ENCODE results near the gene ARHGEF25.

Gene ARHGEF25

DNA sequence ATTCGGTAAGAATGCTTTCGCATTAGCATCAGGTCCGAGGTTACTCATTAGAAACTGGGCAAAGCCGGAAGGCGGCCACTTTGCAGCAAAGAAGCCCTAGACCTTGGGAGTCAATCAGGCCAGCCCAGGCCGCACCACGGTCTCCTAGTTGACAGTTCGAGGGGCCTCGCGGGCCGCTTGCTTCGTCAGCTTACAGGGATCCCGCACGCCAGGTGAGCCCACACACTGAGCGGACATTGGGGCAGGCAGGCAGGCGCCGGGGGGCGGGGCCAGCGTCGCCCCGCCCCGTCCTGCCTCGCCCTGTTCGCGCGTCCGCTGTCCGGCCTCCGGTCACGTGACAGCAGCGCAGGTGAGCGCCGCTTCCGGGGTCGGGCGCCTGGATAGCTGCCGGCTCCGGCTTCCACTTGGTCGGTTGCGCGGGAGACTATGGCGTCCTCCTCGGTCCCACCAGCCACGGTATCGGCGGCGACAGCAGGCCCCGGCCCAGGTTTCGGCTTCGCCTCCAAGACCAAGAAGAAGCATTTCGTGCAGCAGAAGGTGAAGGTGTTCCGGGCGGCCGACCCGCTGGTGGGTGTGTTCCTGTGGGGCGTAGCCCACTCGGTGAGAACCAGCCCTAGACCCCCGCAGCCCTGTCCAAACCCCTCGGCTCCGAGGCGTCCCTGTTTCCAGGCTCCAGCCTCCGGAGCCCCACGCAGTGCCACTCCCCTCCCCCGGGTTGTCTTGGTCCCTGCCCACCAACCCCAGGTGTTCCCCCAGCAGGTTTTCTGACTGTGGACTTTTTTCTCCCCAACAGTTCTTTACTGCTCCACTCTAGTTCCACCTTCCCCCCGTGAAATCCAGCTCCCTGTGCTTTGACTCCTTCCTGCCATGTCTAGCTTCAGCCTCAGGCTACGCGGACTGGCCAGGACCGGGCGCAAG, 20.1 kb upstream of the ARHGEF25 start, which contains the start of gene PIP4K2C:
Gene PIP4K2C (plus strand): TSS at position 329 of the 918 bp plus-strand sequence. CDS start 98 bp downstream, at position 427.
- H3K4me1 Mint-ChIP-seq, result peaks cover 25% of the 10 kb centered on the region
- peaks cover 14% of the 10 kb centered on the region for H3K36me3 Mint-ChIP-seq
- DNase-seq, result peak; percentile 89
- H3K27me3 Mint-ChIP-seq, result no peaks in the 10 kb centered on the region
- CTCF ChIA-PET, result interaction anchor here (1.3 to 4.8 kb wide), 5 partner anchors 8 to 132 kb away, joined by 3 to 26 read pairs (median 6); partner anchors contain the start of gene B4GALNT1
- peak within 1 kb of the TSS; percentile 83 for H3K4me3 Mint-ChIP-seq
- peak within 1 kb of the TSS; percentile 73 for H3K27ac Mint-ChIP-seq
- no peaks in the 10 kb centered on the region for H3K9me3 Mint-ChIP-seq

DNA sequence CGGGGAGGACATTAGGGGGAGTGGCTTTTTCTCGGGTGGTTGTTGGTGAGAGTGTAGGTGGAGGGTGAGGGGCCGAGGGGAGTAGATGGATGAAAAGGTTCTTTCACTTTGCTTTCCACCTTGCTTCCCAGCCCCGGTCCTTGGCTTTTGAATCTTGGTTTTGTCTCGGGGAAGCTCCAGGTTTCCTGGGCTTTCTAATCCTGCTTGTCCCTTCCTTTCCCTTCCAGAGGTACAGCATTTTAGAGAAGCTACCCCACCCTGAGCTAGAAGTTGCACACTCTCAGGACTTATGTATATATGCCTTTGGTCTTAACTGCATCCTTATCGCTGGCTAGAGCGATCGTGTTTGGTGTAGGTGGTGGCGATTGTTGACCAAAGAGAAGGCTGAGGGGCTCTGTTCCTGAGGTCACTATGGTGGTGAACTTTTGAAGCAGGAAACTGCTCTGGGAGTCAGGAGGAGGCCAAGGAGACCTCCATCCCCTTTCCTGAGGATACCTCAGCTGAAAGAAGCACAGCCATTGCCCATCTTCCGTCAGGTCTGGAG, 19.4 kb upstream of the ARHGEF25 start:
- Mint-ChIP-seq H3K9me3 (no peaks in the 10 kb centered on the region), H3K27me3 (no peaks in the 10 kb centered on the region), H3K27ac (peak overlapping the region; percentile 53), H3K36me3 (peaks cover 19% of the 10 kb centered on the region), H3K4me1 (peaks cover 25% of the 10 kb centered on the region), H3K4me3 (peak overlapping the region; percentile 83)
- DNase-seq, result no peak
- CTCF ChIA-PET, result interaction anchor here (1.3 to 4.8 kb wide), 5 partner anchors 9 to 133 kb away, joined by 3 to 26 read pairs (median 6); partner anchors contain the start of gene B4GALNT1

DNA sequence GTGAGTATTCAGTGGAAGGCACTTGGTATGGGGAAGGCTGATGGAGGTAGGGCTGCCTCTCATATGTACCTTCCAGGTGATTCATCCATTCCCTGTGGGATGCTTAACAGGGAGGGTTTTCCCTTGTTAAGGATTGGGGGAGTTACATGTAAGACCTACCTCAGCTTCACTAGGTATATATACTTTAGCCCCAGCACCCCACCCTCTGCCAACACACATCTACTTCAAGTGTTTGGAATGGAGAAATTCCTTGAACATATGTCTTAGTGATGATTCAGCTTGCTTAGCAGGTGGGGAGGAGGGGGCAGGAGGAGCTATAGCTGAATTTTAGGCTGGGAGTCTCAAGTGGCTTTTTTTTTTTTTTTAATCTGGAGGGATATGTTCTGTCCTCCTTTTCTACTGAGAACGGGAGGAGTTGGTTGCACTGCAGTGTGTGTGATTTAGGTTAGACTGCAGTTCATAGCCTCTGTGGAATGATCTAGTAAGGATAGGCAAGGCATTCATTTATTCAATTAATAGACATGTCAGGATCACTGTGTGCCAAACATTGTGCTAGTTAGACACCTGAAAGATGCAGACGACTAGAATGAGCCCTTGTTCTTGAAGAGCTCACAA, 18.6 kb upstream of the ARHGEF25 start:
- Mint-ChIP-seq H3K4me3 (peak overlapping the region; percentile 83), H3K36me3 (peaks cover 23% of the 10 kb centered on the region), H3K9me3 (no peaks in the 10 kb centered on the region), H3K27ac (no peak overlapping the region), H3K27me3 (no peaks in the 10 kb centered on the region), H3K4me1 (peaks cover 25% of the 10 kb centered on the region)
- DNase-seq, result no peak
- CTCF ChIA-PET, result interaction anchor here (0.9 to 4.8 kb wide), 7 partner anchors 10 to 134 kb away, joined by 3 to 26 read pairs (median 5); partner anchors contain the start of genes B4GALNT1 and GLI1

DNA sequence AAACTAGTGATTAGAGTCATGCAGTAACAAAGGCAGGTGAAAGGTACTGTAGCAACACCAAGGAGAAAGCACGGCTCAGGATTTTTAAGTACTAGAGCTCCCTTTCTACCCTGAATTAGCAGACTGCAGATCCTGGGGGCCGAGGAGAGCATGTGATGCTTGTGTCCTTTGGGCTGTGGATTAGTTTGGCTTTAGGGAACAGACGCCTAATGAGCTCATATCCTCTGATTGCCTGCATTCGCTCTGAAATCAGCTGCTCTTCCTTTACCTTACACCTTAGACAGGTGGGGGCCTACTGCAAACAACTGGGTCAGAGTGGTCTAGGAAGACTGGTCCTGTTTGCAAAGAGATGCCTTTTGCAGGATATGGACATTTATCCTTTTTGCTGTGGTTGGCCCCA, 18.0 kb upstream of the ARHGEF25 start:
- peaks cover 25% of the 10 kb centered on the region for H3K4me1 Mint-ChIP-seq
- H3K9me3 Mint-ChIP-seq, result no peaks in the 10 kb centered on the region
- H3K27ac Mint-ChIP-seq, result no peak overlapping the region
- peaks cover 25% of the 10 kb centered on the region for H3K36me3 Mint-ChIP-seq
- H3K27me3 Mint-ChIP-seq, result no peaks in the 10 kb centered on the region
- CTCF ChIA-PET, result interaction anchor here (0.9 to 4.8 kb wide), 5 partner anchors 10 to 134 kb away, joined by 4 to 26 read pairs (median 5); partner anchors contain the start of genes B4GALNT1 and GLI1
- DNase-seq, result no peak
- no peak overlapping the region for H3K4me3 Mint-ChIP-seq

DNA sequence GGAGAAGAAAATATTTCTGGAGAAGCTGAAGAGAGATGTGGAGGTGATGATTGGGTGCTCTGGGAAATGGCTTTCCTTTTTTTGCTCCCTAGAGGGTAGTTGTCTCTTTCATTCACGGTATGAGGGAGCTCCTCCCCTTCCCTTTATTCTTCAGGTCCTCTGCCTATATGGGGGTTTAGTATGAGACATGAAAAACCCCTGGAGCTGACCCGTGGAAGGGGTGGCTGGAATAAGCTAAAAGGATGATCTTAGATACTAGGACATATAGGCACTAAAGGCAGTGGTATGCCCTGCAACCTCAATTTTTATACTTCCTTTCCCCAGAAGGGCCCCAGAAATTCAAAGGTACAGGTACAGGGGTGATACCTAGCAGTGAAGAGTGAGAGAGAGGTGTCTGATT, 10.8 kb upstream of the ARHGEF25 start:
- Mint-ChIP-seq H3K4me3 (no peak overlapping the region), H3K36me3 (peaks cover 48% of the 10 kb centered on the region), H3K4me1 (peaks cover 17% of the 10 kb centered on the region), H3K9me3 (no peaks in the 10 kb centered on the region), H3K27ac (no peak overlapping the region), H3K27me3 (peaks cover 5% of the 10 kb centered on the region)
- no peak for DNase-seq
- CTCF ChIA-PET, result interaction anchor here (0.6 to 1.9 kb wide), 3 partner anchors 16 to 137 kb away, joined by 3 to 12 read pairs (median 3); no protein-coding TSS in a partner anchor

DNA sequence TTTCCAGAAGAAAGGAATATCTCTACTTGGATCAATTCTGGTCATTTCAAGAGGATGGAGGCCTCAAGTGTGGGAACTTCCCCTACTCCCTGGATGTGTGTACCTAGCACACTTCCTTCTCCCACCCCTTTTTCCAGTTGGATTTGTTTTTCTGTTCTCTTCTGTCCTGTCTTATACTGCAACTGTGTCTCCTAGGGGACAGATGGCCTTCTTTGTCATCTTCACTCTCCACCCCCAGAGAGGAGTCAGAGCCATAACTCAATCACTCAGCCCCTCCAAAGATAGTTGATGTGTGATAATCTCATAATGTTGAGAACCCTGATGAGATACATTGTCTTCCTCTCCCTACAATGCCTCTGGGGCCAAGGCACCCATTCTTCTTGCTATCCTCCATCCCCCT, 8.7 kb upstream of the ARHGEF25 start:
- H3K27ac Mint-ChIP-seq, result no peak overlapping the region
- no peak overlapping the region for H3K4me3 Mint-ChIP-seq
- CTCF ChIA-PET, result no interaction called here
- DNase-seq, result no peak
- H3K9me3 Mint-ChIP-seq, result no peaks in the 10 kb centered on the region
- peaks cover 37% of the 10 kb centered on the region for H3K36me3 Mint-ChIP-seq
- H3K27me3 Mint-ChIP-seq, result peaks cover 14% of the 10 kb centered on the region
- peaks cover 22% of the 10 kb centered on the region for H3K4me1 Mint-ChIP-seq

DNA sequence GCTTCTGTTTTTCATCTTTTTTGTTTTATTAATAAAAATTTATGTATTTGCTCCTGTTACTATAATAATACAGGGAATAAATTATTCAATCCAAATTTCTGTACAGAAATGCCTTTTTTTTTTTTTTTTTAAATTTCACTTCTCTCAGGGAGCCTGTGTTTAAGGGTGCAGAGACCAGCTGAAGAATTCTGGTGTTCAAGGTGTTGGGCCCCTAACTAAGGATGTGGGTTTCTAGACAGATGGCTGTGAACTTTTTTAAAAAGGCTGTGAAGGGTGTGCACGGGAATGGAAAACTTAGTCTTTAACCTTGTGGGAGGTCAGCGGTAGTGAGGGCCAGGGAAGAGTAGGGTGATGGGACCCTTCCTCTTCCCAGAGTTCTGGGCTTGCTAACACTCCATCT, 7.9 kb upstream of the ARHGEF25 start:
- no peak for DNase-seq
- no peak overlapping the region for H3K27ac Mint-ChIP-seq
- H3K4me1 Mint-ChIP-seq, result peaks cover 22% of the 10 kb centered on the region
- H3K4me3 Mint-ChIP-seq, result no peak overlapping the region
- H3K9me3 Mint-ChIP-seq, result no peaks in the 10 kb centered on the region
- CTCF ChIA-PET, result no interaction called here
- H3K36me3 Mint-ChIP-seq, result peaks cover 33% of the 10 kb centered on the region
- H3K27me3 Mint-ChIP-seq, result peaks cover 14% of the 10 kb centered on the region

DNA sequence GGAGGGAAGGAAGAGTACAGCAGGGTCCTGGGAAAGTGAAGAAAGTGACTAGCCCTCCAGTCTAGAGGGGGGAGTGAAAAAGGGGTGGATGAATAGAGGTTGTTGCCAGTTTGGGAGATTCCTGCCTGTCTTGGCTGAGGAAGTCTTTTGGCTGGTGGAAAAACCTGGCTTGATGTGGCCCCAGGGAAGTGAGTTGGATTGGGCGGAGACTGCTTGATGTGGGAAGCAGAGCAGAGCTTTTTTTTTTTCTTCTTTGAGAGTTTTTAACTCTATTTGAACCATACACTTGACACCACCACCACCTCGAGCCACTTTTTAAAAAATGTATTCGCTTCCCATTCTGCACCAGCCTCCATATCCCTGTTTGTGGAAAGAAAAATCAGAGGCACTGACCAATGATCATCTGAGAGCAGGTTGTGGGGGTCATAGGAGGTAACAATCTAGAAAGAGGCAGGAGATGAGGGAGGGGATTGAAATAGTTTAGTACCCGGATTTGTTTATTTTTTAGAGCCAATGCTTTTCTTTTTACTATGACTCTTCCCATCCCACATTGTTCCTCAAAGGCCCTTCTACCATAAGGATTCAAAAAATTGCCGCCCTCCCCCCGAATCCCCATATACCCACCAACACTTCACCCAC, 7.3 kb upstream of the ARHGEF25 start:
- H3K27me3 Mint-ChIP-seq, result peaks cover 20% of the 10 kb centered on the region
- peaks cover 31% of the 10 kb centered on the region for H3K36me3 Mint-ChIP-seq
- DNase-seq, result no peak

DNA sequence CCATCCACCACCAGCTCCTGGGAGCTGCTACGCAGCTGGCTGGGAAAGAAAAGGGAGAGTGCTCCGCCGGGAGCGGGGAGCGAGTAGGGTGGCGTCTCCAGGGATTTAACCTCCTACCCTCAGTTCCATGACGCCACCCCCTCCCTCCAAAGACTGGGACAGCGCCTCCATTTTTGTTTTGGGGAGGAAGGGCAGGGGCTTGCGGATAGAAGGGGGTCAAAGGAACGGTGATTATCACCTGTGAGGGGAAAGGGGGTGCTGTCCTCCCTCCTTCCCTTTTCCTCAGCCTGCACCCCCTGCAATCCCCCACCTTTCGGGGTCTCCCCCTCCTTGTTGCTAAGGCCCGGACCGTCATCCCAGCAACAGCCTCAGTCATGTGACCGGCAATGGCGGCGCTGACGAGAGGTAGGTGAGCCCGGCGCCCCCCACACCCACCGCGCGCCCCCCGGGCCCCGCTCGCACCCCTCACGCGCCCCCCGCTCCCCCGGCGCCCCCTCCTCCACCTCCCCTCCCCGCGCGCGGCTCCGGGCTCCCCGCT, 6.7 kb upstream of the ARHGEF25 start, which contains the start of gene DTX3:
Gene DTX3 (plus strand): TSS at position 371 of the 538 bp plus-strand sequence. CDS start 1,694 bp downstream, outside the sequence.
- peak within 1 kb of the TSS; percentile 79 for H3K27ac Mint-ChIP-seq
- H3K9me3 Mint-ChIP-seq, result no peaks in the 10 kb centered on the region
- peaks cover 26% of the 10 kb centered on the region for H3K36me3 Mint-ChIP-seq
- H3K4me1 Mint-ChIP-seq, result peaks cover 22% of the 10 kb centered on the region
- H3K27me3 Mint-ChIP-seq, result peaks cover 26% of the 10 kb centered on the region
- CTCF ChIA-PET, result interaction anchor here (1.5 kb wide), 1 partner anchor 21 kb away, joined by 6 read pairs; no protein-coding TSS in a partner anchor
- H3K4me3 Mint-ChIP-seq, result peak within 1 kb of the TSS; percentile 77
- peak; percentile 65 for DNase-seq

More for the DNA sequence above, 7.3 kb upstream of the ARHGEF25 start:
- no peaks in the 10 kb centered on the region for H3K9me3 Mint-ChIP-seq
- CTCF ChIA-PET, result no interaction called here
- H3K27ac Mint-ChIP-seq, result peak overlapping the region; percentile 43
- peaks cover 22% of the 10 kb centered on the region for H3K4me1 Mint-ChIP-seq
- H3K4me3 Mint-ChIP-seq, result peak overlapping the region; percentile 77

DNA sequence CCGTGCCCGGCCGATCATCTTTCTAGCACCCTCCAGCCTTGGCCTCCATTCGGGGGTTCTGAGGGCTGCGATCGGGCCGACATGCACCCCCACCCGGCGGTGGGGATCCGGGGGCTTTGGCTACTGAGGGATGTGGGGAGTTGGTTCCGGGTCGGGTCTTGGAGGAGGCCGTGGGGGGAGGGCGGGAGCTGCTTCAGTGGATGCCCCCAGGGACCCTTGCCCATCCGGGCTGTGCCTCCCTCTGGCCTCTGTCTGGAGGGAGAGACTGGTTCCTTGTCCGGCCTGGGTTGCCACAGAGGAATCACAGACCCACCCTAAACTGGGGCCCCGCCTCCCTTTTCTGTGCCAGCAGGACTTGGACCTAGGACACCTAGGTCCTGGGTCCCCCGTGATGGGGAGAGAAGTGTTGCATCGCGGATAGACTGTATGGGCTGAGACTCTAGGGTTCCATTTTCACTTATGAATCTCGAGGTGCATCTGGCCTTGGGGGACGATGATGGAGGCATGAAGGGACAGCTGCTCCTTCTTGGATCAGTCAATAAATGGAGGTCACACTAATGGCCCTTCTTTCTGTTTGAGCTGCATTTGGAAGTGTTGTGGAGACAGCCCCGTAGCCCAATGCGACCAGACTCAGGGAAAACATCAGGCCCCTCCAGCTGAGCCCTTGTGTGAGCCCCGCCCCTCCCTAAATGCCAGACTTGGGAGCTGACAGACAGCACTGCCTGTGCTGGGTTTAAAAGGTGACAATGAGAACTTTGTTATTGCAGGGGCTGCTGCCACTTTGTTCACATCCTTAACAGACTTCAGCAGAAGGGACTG, 6.0 kb upstream of the ARHGEF25 start:
- H3K4me3 Mint-ChIP-seq, result peak overlapping the region; percentile 77
- CTCF ChIA-PET, result interaction anchor here (1.5 to 1.9 kb wide), 2 partner anchors 21 to 28 kb away, joined by 6 to 7 read pairs; partner anchors contain the start of gene B4GALNT1
- peak overlapping the region; percentile 79 for H3K27ac Mint-ChIP-seq
- H3K36me3 Mint-ChIP-seq, result peaks cover 20% of the 10 kb centered on the region
- H3K27me3 Mint-ChIP-seq, result peaks cover 33% of the 10 kb centered on the region
- H3K4me1 Mint-ChIP-seq, result peaks cover 22% of the 10 kb centered on the region
- H3K9me3 Mint-ChIP-seq, result no peaks in the 10 kb centered on the region
- no peak for DNase-seq

DNA sequence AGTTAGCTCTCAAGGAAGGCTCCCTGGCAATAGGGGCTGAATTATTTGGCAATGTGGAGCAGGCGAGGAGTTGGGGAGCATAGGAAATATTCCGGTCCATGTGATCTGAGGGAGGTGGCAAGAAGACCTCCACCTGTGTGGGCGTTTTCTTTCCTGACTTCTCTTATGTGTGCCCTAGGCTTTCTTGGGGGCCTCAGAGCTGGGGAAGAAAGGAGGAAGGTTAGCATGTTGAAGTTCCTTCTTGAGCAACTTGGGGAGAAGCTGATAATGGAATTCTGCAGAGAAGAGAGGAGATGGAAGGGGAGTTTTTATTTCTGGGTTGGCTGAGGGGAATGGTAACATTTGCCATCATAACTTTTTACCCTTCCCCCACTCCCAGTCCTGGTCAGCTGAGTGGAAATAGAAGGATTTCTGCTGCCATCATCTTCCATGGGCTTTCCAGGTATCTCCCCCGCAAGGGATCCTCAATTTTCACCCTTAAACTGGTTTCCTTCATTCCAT, 5.4 kb upstream of the ARHGEF25 start:
- Mint-ChIP-seq H3K27me3 (peaks cover 40% of the 10 kb centered on the region), H3K4me3 (peak overlapping the region; percentile 77), H3K9me3 (no peaks in the 10 kb centered on the region), H3K27ac (no peak overlapping the region), H3K36me3 (peaks cover 19% of the 10 kb centered on the region), H3K4me1 (peaks cover 29% of the 10 kb centered on the region)
- CTCF ChIA-PET, result interaction anchor here (1.5 to 2.4 kb wide), 3 partner anchors 17 to 27 kb away, joined by 5 to 7 read pairs (median 6); partner anchors contain the start of gene B4GALNT1
- no peak for DNase-seq

DNA sequence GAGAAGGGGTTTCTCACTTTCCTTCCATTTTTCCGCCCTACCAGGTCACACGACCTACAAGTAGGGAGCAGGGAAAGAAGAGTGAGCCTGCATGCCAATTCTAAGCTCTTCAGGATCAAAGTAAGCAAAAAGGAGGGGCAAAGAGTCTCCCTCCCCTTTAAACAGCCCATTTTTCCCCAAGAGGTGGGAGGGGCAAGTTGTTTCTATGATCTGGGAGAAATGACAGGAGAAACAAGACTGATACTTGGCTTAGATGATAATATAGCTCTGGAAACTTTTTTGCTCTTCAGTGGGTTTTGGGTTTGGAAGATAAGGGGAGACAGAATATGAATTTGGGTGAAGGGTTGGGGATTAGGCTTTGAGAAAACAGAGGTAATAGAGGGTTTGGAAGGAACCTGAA, 4.8 kb upstream of the ARHGEF25 start:
- CTCF ChIA-PET, result interaction anchor here (1.9 to 2.4 kb wide), 2 partner anchors 16 to 27 kb away, joined by 5 to 7 read pairs; partner anchors contain the start of gene B4GALNT1
- H3K27ac Mint-ChIP-seq, result no peak overlapping the region
- H3K4me3 Mint-ChIP-seq, result no peak overlapping the region

More for the DNA sequence above, 4.8 kb upstream of the ARHGEF25 start:
- no peaks in the 10 kb centered on the region for H3K9me3 Mint-ChIP-seq
- H3K4me1 Mint-ChIP-seq, result peaks cover 30% of the 10 kb centered on the region
- peaks cover 13% of the 10 kb centered on the region for H3K36me3 Mint-ChIP-seq
- H3K27me3 Mint-ChIP-seq, result peaks cover 45% of the 10 kb centered on the region
- no peak for DNase-seq
